Esophagus muscularis mucosa (tissue), 4 donors: ENCODE data around the gene ZBTB22. TPM values are rescaled to one million over a fixed set of nuclear protein-coding genes. Genes with fewer than 3 reads are reported as not detected.
"Not testable (repeated sequence)": the region's sequence is repeated elsewhere in the genome, so short reads cannot be mapped to it uniquely, and the experiment has no call there.

Experiments
- DNase-seq: peaks from one replicate; pipeline ENCODE4 v3.0.0-alpha.2; 2017; ENCODE audit errors: extremely low spot score
- H3K27ac ChIP-seq, 4 donors: fragments of 200-600 bp; sonication (generic); replicated peaks in 1 of 4; 1 replicate in 3 of 4; 2 replicates in 1 of 4; pipeline ENCODE4 v1.5.1; 2016 to 2019; ENCODE audit warnings: mild to moderate bottlenecking in 1 of 4
- H3K27me3 ChIP-seq, 4 donors: fragments of 200-600 bp; sonication (generic); one replicate each; pipeline versions ENCODE4 v1.5.1 to v1.6.0; 2016 to 2019
- H3K36me3 ChIP-seq, 4 donors: fragments of 200-600 bp; sonication (generic); one replicate each; pipeline ENCODE4 v1.5.1; 2016 to 2019
- H3K4me1 ChIP-seq, 4 donors: fragments of 200-600 bp; sonication (generic); one replicate each; pipeline ENCODE4 v1.5.1; 2016 to 2019
- H3K4me3 ChIP-seq, 4 donors: fragments of 200-600 bp; sonication (generic); 1 replicate in 2 of 4; 2 replicates in 2 of 4; pipeline ENCODE4 v1.5.1; 2016 to 2019; ENCODE audit warnings: mild to moderate bottlenecking in 4 of 4, moderate library complexity in 1 of 4
- H3K9me3 ChIP-seq, 4 donors: fragments of 200-600 bp; sonication (generic); 1 replicate in 3 of 4; 2 replicates in 1 of 4; pipeline ENCODE4 v1.5.1; 2016 to 2019
- CTCF ChIP-seq, 3 experiments: fragments of 200-600 bp in 2 of 3; fragments of 450-650 bp in 1 of 3; sonication (generic) in 2 of 3; IDR thresholded peaks; one replicate each; pipeline ENCODE4 v1.5.1; 2017 to 2019; ENCODE audit warnings: antibody characterized with exemption in 3 of 3, mild to moderate bottlenecking in 2 of 3, moderate library complexity in 1 of 3
- EP300 ChIP-seq: sonication (generic); formaldehyde crosslinking; IDR thresholded peaks from one replicate; pipeline ENCODE4 v1.6.1; 2017; ENCODE audit warnings: antibody characterized with exemption
- POLR2A ChIP-seq: fragments of 450-650 bp; IDR thresholded peaks from one replicate; pipeline ENCODE4 v1.6.1; 2017; ENCODE audit warnings: antibody characterized with exemption, moderate library complexity, mild to moderate bottlenecking, low read depth
- POLR2AphosphoS5 ChIP-seq, 2 donors: sonication (generic); formaldehyde crosslinking; IDR thresholded peaks; one replicate each; pipeline ENCODE4 v1.6.1; 2017; ENCODE audit warnings: antibody characterized with exemption in 2 of 2
- WGBS: methylation state at CpG from one replicate; pipeline ENCODE4 v1.1.5; 2018; 5-methylcytosine and 5-hydroxymethylcytosine counted together
- intact Hi-C: fragments of 100-400 bp; cut with DNase I; formaldehyde crosslinking; loops from one replicate; pipeline ENCODE4 v1.15.1; 2023
- total RNA-seq, 4 donors: library from RNA; depleted of rRNA; stranded (reverse); fragments of >200 nt; gene quantifications; one replicate each; pipeline versions ENCODE4 v1.1.0 to v1.2.1, GENCODE V29; 2016

ZBTB22 gene
- total RNA-seq, result 10 to 100 TPM; 12.9 to 24.2 (median 15.8) TPM

GRCh38 chr6:33317669-33318425, at the start of gene ZBTB22:
Gene ZBTB22 (minus strand): TSS chr6:33317744. CDS start chr6:33316916, 828 bp downstream.
- TF ChIP-seq POLR2A (no peak), POLR2AphosphoS5 (IDR thresholded peaks at IDR 0.05) (peak; percentile 68 to 74), CTCF (IDR thresholded peaks at IDR 0.05) (peak in 1 of 3 experiments; percentile 26)
- peaks cover 27 to 40% (median 32%) of the 10 kb centered on the region in 4 donors for H3K36me3 ChIP-seq
- H3K4me3 ChIP-seq, result peak within 1 kb of the TSS; percentile 59 to 74 (median 66)
- 2% methylated on average over 24 of the region's 44 CpGs for WGBS
- no peaks in the 10 kb centered on the region for H3K27me3 ChIP-seq
- DNase-seq, result peak; percentile 99
- peak within 1 kb of the TSS; percentile 84 to 95 (median 90) for H3K27ac ChIP-seq
- no peaks in the 10 kb centered on the region for H3K9me3 ChIP-seq
- peaks cover 47 to 81% (median 73%) of the 10 kb centered on the region in 4 donors for H3K4me1 ChIP-seq
- intact Hi-C loops, result no loop called here

DNA sequence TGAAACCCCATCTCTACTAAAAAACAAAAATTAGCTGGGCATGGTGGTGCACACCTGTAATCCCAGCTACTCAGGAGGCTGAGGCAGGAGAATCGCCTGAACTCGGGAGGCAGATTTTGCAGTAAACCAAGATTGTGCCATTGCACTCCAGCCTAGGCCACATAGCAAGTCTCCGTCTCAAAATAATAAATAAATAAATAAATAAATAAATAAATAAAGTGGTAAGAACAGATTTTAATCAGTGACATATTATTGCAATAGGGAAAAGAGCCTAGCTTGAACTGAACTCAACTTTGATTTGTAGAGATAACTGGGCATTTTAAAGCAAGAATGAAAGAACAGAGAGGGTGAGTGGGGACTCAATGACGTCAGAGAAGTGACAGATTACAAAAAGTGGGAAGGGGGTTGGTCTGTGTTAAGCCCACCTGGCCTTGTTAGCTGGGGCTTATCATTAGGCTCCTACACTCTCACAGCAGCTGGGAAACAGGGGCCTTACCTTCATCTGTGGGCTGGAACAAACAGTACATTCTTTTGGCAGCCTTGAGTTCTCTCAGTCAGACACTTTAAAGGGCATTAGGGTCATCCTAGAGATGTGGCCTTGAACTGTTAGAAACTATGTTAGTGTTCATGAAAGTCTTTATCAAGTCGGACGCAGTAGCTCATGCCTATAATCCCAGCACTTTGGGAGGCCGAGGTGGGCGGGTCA, 49.6 kb upstream of the ZBTB22 start:
- no peaks in the 10 kb centered on the region for H3K9me3 ChIP-seq
- no peaks in the 10 kb centered on the region for H3K4me1 ChIP-seq
- no peaks in the 10 kb centered on the region for H3K36me3 ChIP-seq
- H3K27me3 ChIP-seq, result no peaks in the 10 kb centered on the region
- no peak overlapping the region for H3K4me3 ChIP-seq
- no peak overlapping the region for H3K27ac ChIP-seq
- intact Hi-C loops, result no loop called here
- no peak for TF ChIP-seq POLR2A
- no peak for TF ChIP-seq EP300
- no peak for TF ChIP-seq CTCF (IDR thresholded peaks at IDR 0.05)
- no peak for TF ChIP-seq POLR2AphosphoS5 (IDR thresholded peaks at IDR 0.05)
- WGBS, result 86% methylated on average over 6 of the region's 8 CpGs
- no peak for DNase-seq

GRCh38 chr6:33365206-33365971, 47.8 kb upstream of the ZBTB22 start:
- H3K4me3 ChIP-seq, H3K27ac ChIP-seq, H3K36me3 ChIP-seq, H3K27me3 ChIP-seq, H3K4me1 ChIP-seq, intact Hi-C loops, DNase-seq, H3K9me3 ChIP-seq: not testable (repeated sequence)
- 73% methylated on average over 3 of the region's 10 CpGs for WGBS

DNA sequence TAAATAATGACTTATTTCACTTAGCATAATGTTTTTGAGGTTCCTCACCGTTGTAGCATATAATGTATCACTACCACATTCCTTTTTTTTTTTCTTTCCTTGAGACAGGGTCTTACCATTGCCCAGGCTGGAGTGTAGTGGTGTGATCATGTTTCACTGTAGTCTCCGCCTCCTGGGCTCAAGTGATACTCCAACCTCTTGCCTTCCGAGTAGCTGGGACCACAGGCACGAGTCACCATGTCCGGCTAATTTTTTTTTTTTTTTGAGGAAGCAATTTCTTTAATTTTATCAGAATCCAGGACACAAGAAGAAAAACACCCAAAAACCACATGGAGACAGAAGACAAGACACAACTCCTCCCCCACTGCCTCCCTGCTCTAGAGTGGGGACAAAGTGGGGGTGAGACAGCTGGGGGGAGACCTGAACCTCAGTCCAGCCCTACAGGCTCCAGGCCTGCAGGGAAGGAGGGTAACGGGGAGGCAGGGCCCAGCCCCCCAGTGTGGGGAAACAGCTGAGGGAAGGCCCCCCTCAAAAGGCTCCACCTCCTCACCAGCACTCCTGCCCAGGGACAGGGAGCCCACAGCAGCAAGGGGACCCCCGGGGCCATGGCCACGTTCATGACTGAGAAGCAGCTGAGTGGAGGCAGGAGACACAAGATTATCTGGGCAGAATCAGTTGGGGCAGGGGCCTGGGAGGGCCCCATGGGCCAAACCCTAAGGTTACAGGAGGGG, 47.1 kb upstream of the ZBTB22 start:
- intact Hi-C loops, result not testable (repeated sequence)

DNA sequence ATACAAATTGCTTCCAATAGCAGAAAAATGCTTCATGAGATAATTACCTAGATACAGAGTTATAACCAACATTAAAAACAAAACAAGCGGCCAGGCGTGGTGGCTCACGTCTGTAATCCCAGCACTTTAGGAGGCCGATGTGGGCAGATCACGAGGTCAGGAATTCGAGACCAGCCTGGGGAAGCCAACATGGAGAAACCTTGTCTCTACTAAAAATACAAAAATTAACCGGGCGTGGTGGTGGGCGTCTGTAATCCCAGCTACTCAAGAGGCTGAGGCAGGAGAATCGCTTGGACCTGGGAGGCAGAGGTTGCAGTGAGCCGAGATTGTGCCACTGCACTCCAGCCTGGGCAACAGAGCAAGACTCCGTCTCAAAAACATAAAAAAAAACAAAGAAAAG, 45.9 kb upstream of the ZBTB22 start:
- H3K36me3 ChIP-seq, DNase-seq, H3K4me1 ChIP-seq, intact Hi-C loops, H3K27me3 ChIP-seq, H3K9me3 ChIP-seq, H3K4me3 ChIP-seq, H3K27ac ChIP-seq: not testable (repeated sequence)
- WGBS, result 90% methylated on average over 12 of the region's 12 CpGs

More for the DNA sequence above, 47.1 kb upstream of the ZBTB22 start:
- H3K27ac ChIP-seq, H3K9me3 ChIP-seq, H3K4me1 ChIP-seq, H3K4me3 ChIP-seq, H3K27me3 ChIP-seq, DNase-seq, H3K36me3 ChIP-seq: not testable (repeated sequence)
- WGBS, result 36% methylated on average over 5 of the region's 8 CpGs
